ENCODE measurements around the gene KLF5.
"Not testable (repeated sequence)": the region's sequence is repeated elsewhere in the genome, so short reads cannot be mapped to it uniquely, and the experiment has no call there.

The KLF5 gene

GRCh38 chr13:73088332-73088935, 29.6 kb downstream of the KLF5 start:
- no peak for DNase-seq (ENCODE audit: low read depth)

- DNase-seq (ENCODE audit: low read depth): no peak
Observed at GRCh38 chr13:73089213-73089612, 30.4 kb downstream of the KLF5 start.

DNA sequence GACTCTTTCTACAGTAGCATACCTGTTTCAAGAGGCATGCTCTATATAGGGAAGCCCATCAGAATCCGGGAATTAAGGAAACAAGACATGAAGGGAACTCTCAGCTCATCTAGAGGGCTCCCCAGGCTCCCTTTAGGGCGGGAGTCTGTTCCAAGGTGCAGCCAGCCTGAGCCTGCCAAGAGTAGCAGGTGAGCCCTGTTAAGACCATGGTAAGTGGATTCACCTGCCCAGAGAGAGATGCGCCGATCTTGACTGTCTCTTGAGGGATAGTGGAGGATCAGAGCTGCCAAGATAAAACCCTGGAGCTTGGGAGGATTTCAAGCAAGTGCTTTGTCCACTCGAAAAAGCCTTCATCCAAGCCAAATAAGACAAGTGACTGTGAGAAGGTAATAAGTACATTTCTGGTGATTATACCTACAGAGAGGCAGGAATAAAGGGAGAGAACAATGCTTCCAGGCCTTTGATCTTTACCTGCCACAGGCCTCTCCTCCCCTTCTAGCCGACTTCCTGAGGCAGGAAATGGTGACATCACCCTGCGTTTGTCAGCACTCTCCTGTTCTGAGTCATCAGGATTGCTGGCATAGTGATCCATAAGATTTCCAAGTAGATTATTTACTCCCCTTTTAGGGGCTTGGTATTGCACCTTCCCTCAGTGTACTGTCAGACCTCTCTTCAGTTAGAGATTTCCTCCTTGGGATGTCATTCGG, 31.5 kb downstream of the KLF5 start:
- DNase-seq (ENCODE audit: low read depth): peak; percentile 52

GRCh38 chr13:73090823-73091187, 32.0 kb downstream of the KLF5 start:
- no peak for DNase-seq (ENCODE audit: low read depth)

GRCh38 chr13:73092829-73093228, 34.0 kb downstream of the KLF5 start:
- DNase-seq (ENCODE audit: low read depth): no peak

- no peak for DNase-seq (ENCODE audit: low read depth)
Observed at GRCh38 chr13:73096173-73096572, 37.4 kb downstream of the KLF5 start.

DNA sequence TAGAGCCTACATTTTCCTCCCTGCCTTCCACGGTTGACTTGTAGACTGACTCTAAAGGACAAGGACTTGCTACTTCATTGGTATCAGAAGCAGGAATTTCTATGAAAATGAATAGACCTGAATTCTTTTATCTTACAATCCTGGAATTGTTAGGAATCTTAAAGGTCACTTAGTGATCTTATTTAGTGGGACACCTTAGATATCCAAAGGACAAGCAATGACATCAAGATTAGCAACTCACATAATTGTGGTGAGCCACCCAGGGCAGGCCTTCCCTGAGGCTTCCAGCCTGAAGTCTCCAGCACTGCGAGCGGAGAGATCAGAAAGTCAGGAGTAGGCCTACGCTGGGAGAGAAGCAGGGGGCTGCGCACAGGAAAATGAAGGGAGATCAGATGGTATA, 37.8 kb downstream of the KLF5 start:
- no peak for DNase-seq (ENCODE audit: low read depth)

GRCh38 chr13:73100781-73101180, 42.0 kb downstream of the KLF5 start:
- DNase-seq (ENCODE audit: low read depth): not testable (repeated sequence)

GRCh38 chr13:73101351-73102007, 42.7 kb downstream of the KLF5 start:
- DNase-seq (ENCODE audit: low read depth): no peak

DNA sequence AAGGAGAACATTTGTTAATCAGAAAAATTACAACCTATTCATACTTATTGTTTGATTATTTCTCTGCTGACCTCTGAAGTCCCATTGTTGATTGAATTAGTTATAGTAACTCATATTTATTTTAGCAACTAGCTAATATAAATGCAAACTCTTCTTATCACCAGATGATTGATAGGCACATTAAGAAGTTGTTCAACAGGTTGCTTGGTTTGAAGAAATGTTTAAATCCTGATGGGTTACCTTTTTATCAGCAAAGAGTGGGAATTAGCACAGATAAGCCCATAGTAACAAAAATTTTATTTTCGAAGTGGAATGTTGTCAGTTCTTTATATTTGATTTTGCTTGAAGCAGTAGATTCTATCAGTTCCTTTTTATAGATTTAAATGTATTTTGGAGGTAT, 44.4 kb downstream of the KLF5 start:
- no peak for DNase-seq (ENCODE audit: low read depth)

DNA sequence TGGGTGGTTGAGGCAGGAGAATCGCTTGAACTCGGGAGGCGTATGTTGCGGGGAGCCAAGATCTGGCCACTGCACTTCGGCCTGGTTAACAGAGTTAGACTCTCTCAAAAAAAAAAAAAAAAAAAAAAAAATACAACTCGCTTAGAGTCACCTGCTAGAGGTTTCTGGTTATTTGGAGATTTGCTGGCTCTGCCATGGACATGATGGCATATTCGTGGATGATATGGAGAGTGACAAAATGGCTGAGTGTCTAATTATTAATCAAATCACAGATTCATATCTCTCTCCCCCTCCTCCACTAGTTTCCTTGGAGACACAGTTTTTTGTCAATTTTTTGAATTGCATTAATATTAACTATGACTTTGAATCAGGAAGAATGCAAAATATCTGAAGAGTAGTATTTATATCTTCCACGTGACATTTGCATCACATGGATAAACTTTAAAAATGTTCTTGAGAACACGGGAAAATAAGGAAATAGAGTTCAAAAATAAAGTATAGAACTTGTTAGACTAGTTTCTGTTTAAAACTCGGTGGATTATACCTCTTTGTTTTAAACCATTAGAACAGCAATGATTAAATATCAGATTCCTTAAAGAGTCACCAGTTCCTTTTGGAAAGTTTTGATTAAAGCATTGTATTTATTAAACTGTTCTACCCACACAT, 47.8 kb downstream of the KLF5 start:
- DNase-seq (ENCODE audit: low read depth): no peak

DNA sequence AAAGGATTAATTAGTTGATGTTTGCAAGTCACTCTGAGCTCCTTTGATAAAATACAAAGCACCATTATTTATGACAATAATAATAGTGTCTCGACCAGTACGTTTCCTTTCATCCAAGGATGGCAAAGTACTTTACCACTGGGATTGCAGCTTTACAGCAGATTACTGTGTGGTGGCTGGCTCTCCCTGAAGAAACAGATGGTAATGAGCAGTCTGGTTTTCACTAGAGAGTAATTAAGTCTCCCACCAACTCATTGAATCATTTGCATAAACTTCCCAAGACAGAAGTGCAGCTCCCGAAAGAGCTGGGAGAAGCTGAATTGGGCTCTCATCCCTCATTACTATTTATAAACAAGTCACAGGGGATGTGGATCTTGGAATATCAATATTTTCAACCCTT, 48.7 kb downstream of the KLF5 start:
- no peak for DNase-seq (ENCODE audit: low read depth)

DNA sequence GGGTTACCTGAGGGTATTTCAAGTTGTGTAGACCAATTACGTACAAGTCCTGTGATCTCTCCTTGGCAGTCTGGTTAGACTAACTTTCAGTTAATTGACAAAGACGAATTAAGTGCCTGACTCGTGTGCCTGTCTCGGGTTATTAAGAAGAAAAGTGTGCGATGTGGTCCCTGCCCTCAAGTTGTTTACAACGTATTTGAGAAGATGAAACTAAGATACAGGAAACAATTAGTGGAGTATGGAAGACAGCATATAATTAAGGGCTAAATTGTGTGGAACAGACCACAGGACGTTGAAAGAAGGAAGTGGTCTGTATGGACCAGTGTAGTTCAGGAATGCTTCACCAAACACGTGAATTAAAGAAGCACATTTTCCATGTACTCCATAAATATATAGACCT, 49.2 kb downstream of the KLF5 start:
- no peak for DNase-seq (ENCODE audit: low read depth)

DNA sequence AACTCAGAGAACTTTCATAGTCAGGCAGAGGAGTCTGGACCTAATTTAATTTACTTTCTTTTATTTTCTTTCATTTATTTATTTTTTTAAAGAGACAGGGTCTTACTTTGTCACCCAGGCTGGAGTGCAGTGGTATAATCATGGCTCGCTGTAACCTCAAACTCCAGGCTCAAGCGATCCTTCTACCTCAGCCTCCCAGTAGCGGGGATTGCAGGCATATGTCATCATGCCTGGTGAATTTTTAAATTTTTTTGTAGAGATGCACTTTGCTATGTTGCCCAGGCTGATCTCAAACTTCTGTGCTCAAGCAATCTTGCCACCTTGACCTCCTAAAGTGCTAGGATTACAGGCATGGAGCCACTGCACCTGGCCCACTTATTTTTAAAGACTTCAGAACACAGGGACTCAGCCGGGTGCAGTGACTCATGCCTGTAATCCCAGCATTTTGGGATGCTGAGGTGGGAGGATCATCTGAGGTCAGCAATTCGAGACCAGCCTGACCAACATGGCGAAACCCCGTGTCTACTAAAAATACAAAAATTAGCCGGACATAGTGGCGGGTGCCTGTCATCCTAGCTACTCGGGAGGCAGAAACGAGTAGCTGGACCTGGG, 50.6 kb downstream of the KLF5 start:
- DNase-seq (ENCODE audit: low read depth): no peak

- DNase-seq (ENCODE audit: low read depth): no peak
Observed at GRCh38 chr13:73109969-73110368, 51.2 kb downstream of the KLF5 start.

- no peak for DNase-seq (ENCODE audit: low read depth)
Observed at GRCh38 chr13:73110814-73111213, 52.0 kb downstream of the KLF5 start.

DNA sequence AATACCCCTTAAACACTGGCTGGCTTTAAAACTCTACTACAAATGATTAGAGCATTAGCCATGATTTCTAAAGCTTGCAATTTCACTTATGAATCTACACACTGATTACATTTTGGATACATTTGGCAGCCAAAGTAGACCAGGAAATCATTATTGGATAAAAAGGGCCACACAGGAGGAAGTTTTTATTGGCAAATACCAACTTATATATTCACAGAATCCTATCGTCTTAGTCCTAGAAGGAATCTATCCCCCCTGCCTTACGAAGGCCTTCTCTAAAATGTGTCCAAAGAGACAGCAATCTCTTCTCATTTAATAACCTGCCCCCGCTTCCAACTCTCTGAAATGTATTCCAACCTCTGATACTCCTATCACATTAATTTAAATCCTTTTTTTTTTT, 52.5 kb downstream of the KLF5 start:
- no peak for DNase-seq (ENCODE audit: low read depth)

DNA sequence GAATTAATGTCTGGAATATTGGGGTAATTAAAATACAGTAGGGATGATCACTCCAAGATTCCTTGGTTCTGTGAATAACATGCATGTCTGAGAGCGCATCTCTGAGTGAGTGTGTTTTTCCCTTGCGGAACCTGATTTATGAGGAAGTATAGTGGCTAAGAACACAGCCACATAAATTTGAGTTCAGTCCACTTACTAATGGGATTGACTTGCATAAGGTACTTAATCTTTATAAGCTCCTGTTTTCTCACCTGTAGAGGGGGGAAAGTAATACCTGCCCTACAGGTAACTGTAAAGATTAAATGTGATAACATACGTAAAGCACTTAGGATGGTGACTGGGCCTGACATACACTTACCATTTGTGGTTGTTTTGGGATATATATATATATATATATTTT, 60.8 kb downstream of the KLF5 start:
- no peak for DNase-seq (ENCODE audit: low read depth)
